SU-DHL-6 (cell line): ENCODE measurements around the gene KRT27.
"Not testable (repeated sequence)": the region's sequence is repeated elsewhere in the genome, so short reads cannot be mapped to it uniquely, and the experiment has no call there.

ENCODE experiments used
- H2AFZ ChIP-seq: fragments of 200-600 bp; sonication (generic); 2 replicates; pipeline ENCODE4 v1.6.1; 2014; ENCODE audit warnings: low read depth, mild to moderate bottlenecking, moderate library complexity, mixed read lengths, antibody characterized with exemption, low read length; ENCODE audit not compliant: severe bottlenecking
- H3F3A ChIP-seq: fragments of 200-600 bp; shearing (Covaris generic); 2 replicates; pipeline ENCODE4 v1.6.0; 2016; ENCODE audit warnings: antibody characterized with exemption, mild to moderate bottlenecking; ENCODE audit not compliant: insufficient read depth
- H3K27ac ChIP-seq: fragments of 200-600 bp; sonication (generic); 2 replicates; pipeline ENCODE4 v1.5.1; 2016; ENCODE audit warnings: low read depth, mild to moderate bottlenecking, low read length, moderate library complexity, mixed read lengths
- H3K27me3 ChIP-seq: fragments of 200-600 bp; sonication (generic), shearing (Covaris generic); 2 replicates; pipeline ENCODE4 v1.6.0; 2014; ENCODE audit warnings: mild to moderate bottlenecking, low read length
- H3K36me3 ChIP-seq: fragments of 200-600 bp; sonication (generic); 2 replicates; pipeline ENCODE4 v1.6.1; 2014; ENCODE audit warnings: mild to moderate bottlenecking, low read length, mixed read lengths
- H3K4me2 ChIP-seq: fragments of 300-600, 200-600 bp; shearing (Covaris generic), sonication (generic); 2 replicates; pipeline ENCODE4 v1.6.0; 2014; ENCODE audit warnings: low read length, low read depth, mild to moderate bottlenecking; ENCODE audit not compliant: poor library complexity, severe bottlenecking
- H3K4me3 ChIP-seq: fragments of 200-600 bp; sonication (generic); 2 replicates; pipeline ENCODE4 v1.5.1; 2014; ENCODE audit warnings: antibody characterized with exemption, low read length, mild to moderate bottlenecking, mixed read lengths; ENCODE audit not compliant: insufficient read depth, poor library complexity, severe bottlenecking
- H3K79me2 ChIP-seq: fragments of 200-600 bp; sonication (generic); 2 replicates; pipeline ENCODE4 v1.6.1; 2014; ENCODE audit warnings: mild to moderate bottlenecking, low read length, moderate library complexity; ENCODE audit not compliant: insufficient read depth
- H3K9ac ChIP-seq: fragments of 200-600 bp; sonication (generic); 2 replicates; pipeline ENCODE4 v1.7.0; 2014; ENCODE audit warnings: mild to moderate bottlenecking, low read length
- H3K9me2 ChIP-seq: fragments of 200-600 bp; sonication (generic); replicated peaks from 2 replicates; pipeline ENCODE4 v1.6.1; 2014; ENCODE audit warnings: low read length; ENCODE audit not compliant: insufficient read depth
- H3K9me3 ChIP-seq: fragments of 200-600 bp; sonication (generic); 2 replicates; pipeline ENCODE4 v1.6.1; 2014; ENCODE audit warnings: low read length, mixed read lengths; ENCODE audit not compliant: insufficient read depth
- H4K20me1 ChIP-seq: fragments of 200-600 bp; sonication (generic); 2 replicates; pipeline ENCODE4 v1.6.1; 2014; ENCODE audit warnings: low read depth, mild to moderate bottlenecking, antibody characterized with exemption, low read length, moderate library complexity, mixed read lengths
- CTCF ChIP-seq: fragments of 200-600 bp; sonication (generic); IDR thresholded peaks from one replicate; pipeline ENCODE4 v1.5.1; 2017; ENCODE audit warnings: antibody characterized with exemption, mild to moderate bottlenecking, low read length, moderate library complexity; ENCODE audit not compliant: insufficient read depth, poor library complexity, severe bottlenecking
- EZH2phosphoT487 ChIP-seq: fragments of 200-600 bp; sonication (generic), shearing (Covaris generic); conservative IDR thresholded peaks from 2 replicates; pipeline ENCODE4 v1.6.1; 2018; ENCODE audit warnings: mild to moderate bottlenecking, antibody characterized with exemption, low read length, moderate library complexity, mixed read lengths

The KRT27 gene

DNA sequence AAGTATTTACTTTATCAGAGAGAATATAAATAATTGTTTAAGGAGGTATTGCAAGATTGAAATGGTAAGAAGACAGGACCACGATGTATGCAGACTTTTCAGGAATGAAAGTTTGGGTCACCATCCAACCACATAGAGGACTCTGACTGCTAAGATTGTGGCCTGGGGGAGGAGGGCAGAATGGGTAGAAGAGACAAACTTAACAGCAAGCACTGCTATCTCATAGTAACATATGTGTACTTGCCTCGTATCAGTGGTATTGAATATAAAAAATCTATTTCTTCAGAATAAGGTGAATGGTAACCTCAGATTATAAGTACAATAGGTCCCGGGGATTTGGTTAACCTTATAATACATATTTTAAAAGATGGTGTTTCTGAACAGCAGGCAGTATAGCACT lies 34.2 kb upstream of the KRT27 start:
- H3K36me3 ChIP-seq: peaks cover 9% of the 10 kb centered on the region; the same call in 1 of the 2 replicates
- peaks cover 6% of the 10 kb centered on the region; the same call in 1 of the 2 replicates for H3K79me2 ChIP-seq
- no peak overlapping the region for H3K27ac ChIP-seq
- no peak overlapping the region for H2AFZ ChIP-seq
- no peak overlapping the region for H3K4me3 ChIP-seq
- H3K9me3 ChIP-seq: no peaks in the 10 kb centered on the region
- no peaks in the 10 kb centered on the region for H3K9me2 ChIP-seq
- H3K4me2 ChIP-seq: no peak overlapping the region
- peaks cover 27% of the 10 kb centered on the region for H3F3A ChIP-seq
- no peak for TF ChIP-seq EZH2phosphoT487
- no peaks in the 10 kb centered on the region for H3K27me3 ChIP-seq
- no peak overlapping the region for H3K9ac ChIP-seq
- no peaks in the 10 kb centered on the region for H4K20me1 ChIP-seq

DNA sequence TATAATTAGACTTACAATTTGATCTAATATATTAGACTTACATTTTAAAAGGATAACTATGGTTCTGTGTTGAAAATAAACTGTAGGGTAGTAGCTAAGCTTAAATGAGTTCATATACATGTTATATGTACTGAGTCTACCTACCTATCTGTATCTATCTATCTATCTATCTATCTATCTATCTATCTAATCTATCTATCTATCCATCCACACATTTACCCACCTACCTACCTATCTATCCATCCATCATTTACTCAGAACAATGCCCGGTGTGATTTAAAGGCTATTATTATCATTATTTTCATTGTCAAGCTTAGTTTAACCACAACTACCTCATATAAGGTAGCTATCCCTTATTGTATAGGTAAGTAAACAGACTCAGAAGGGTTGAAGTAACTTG lies 33.0 kb upstream of the KRT27 start:
- Histone ChIP-seq H3F3A (peaks cover 27% of the 10 kb centered on the region), H3K27me3 (no peaks in the 10 kb centered on the region), H3K79me2 (peaks cover 6% of the 10 kb centered on the region; the same call in 1 of the 2 replicates)

DNA sequence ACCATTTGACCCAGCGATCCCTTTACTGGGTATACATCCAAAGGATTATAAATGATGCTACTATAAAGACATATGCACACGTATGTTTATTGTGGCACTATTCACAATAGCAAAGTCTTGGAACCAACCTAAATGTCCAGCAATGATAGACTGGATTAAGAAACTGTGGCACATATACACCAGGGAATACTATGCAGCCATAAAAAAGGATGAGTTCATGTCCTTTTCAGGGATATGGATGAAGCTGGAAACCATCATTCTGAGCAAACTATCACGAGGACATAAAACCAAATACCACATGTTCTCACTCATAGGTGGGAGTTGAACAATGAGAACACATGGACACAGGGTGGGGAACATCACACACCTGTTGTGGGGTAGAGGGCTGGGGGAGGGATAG lies 32.3 kb upstream of the KRT27 start:
- H3K4me2 ChIP-seq, H3K9me2 ChIP-seq, H3K79me2 ChIP-seq, H4K20me1 ChIP-seq, H3K9me3 ChIP-seq, H3K36me3 ChIP-seq, H3K27me3 ChIP-seq, H3K4me3 ChIP-seq, H3K9ac ChIP-seq, H2AFZ ChIP-seq, H3K27ac ChIP-seq: not testable (repeated sequence)
- H3F3A ChIP-seq: peaks cover 20% of the 10 kb centered on the region

More for the DNA sequence above, 33.0 kb upstream of the KRT27 start:
- Histone ChIP-seq H4K20me1 (no peaks in the 10 kb centered on the region), H3K9ac (no peak overlapping the region), H3K27ac (no peak overlapping the region), H3K4me3 (no peak overlapping the region), H3K4me2 (no peak overlapping the region), H2AFZ (no peak overlapping the region), H3K9me2 (no peaks in the 10 kb centered on the region), H3K36me3 (peaks cover 9% of the 10 kb centered on the region; the same call in 1 of the 2 replicates), H3K9me3 (no peaks in the 10 kb centered on the region)
- no peak for TF ChIP-seq EZH2phosphoT487
- TF ChIP-seq CTCF: no peak

DNA sequence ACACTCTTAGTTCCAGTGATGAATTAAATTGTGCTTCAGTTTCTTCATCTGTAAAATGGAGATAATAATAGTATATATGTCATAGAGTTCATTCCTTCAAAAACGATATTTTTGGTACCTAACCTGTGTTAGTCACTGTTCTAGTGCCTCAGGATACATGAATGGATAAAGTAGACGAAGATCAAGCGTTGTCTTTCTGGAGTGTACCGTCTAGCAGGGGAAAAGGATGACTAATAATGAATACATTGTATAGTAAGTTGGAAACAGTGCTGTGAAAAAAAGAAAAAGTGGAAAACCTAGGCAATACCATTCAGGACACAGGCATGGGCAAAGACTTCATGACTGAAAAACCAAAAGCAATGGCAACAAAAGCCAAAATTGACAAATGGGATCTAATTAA lies 31.5 kb upstream of the KRT27 start:
- Histone ChIP-seq H3K9ac (no peak overlapping the region), H3K79me2 (peaks cover 6% of the 10 kb centered on the region; the same call in 1 of the 2 replicates), H3K9me2 (no peaks in the 10 kb centered on the region), H3K4me2 (no peak overlapping the region), H3K27me3 (no peaks in the 10 kb centered on the region), H4K20me1 (no peaks in the 10 kb centered on the region), H3K27ac (no peak overlapping the region), H2AFZ (no peak overlapping the region), H3K9me3 (no peaks in the 10 kb centered on the region), H3K4me3 (no peak overlapping the region), H3K36me3 (peaks cover 9% of the 10 kb centered on the region; the same call in 1 of the 2 replicates), H3F3A (peaks cover 13% of the 10 kb centered on the region; the same call in 1 of the 2 replicates)
- TF ChIP-seq EZH2phosphoT487 (no peak), CTCF (no peak)
